GM19438 (cell line): Measurements from ENCODE around the gene CC2D1B.

ENCODE experiments used
- ATAC-seq: cut with Tn5 transposase; IDR thresholded peaks from one replicate; pipeline ENCODE4 v1.9.1; 2021; ENCODE audit warnings: low read depth; ENCODE audit not compliant: unreplicated experiment

The CC2D1B gene

GRCh38 chr1:52360595-52360968, 5.4 kb downstream of the CC2D1B start:
- ATAC-seq = no peak

- no peak for ATAC-seq
Observed at GRCh38 chr1:52359676-52360594, 6.1 kb downstream of the CC2D1B start.

- ATAC-seq = no peak
Observed at GRCh38 chr1:52358851-52359497, 7.0 kb downstream of the CC2D1B start.

- no peak for ATAC-seq
Observed at GRCh38 chr1:52357397-52357796, 8.6 kb downstream of the CC2D1B start.

GRCh38 chr1:52356818-52357355, 9.1 kb downstream of the CC2D1B start:
- no peak for ATAC-seq

GRCh38 chr1:52355847-52356505, 10.0 kb downstream of the CC2D1B start:
- ATAC-seq = no peak

- no peak for ATAC-seq
Observed at GRCh38 chr1:52355436-52355835, 10.6 kb downstream of the CC2D1B start.

GRCh38 chr1:52352690-52353089, 13.3 kb downstream of the CC2D1B start:
- ATAC-seq = no peak

GRCh38 chr1:52348704-52349300, 17.2 kb downstream of the CC2D1B start:
- no peak for ATAC-seq

GRCh38 chr1:52346653-52347052, 19.4 kb downstream of the CC2D1B start:
- ATAC-seq = no peak

GRCh38 chr1:52345252-52345651, 20.8 kb downstream of the CC2D1B start:
- no peak for ATAC-seq

GRCh38 chr1:52343979-52344378, 22.0 kb downstream of the CC2D1B start:
- ATAC-seq = no peak

GRCh38 chr1:52341655-52342260, 24.2 kb downstream of the CC2D1B start:
- no peak for ATAC-seq

- ATAC-seq = no peak
Observed at GRCh38 chr1:52337439-52337838, 28.6 kb downstream of the CC2D1B start.

GRCh38 chr1:52334906-52335528, 31.0 kb downstream of the CC2D1B start:
- no peak for ATAC-seq

GRCh38 chr1:52332411-52332810, 33.6 kb downstream of the CC2D1B start:
- no peak for ATAC-seq

- ATAC-seq = no peak
Observed at GRCh38 chr1:52328615-52329014, 37.4 kb downstream of the CC2D1B start.

- no peak for ATAC-seq
Observed at GRCh38 chr1:52325786-52326185, 40.2 kb downstream of the CC2D1B start.

GRCh38 chr1:52323731-52324130, 42.3 kb downstream of the CC2D1B start:
- ATAC-seq = no peak

- ATAC-seq = no peak
Observed at GRCh38 chr1:52321061-52321460, 44.9 kb downstream of the CC2D1B start.
